Liver (tissue), 9 donors: ENCODE data around the gene ZBTB4. TPM values are rescaled to one million over a fixed set of nuclear protein-coding genes. Genes with fewer than 3 reads are reported as not detected.

Experiments used
- DNase-seq: peaks from one replicate; pipeline ENCODE4 v3.0.0-alpha.2; 2017; ENCODE audit warnings: low spot score
- H3K27ac ChIP-seq, 2 donors: one replicate each; pipeline ENCODE4 v1.7.0; 2013; ENCODE audit warnings: inconsistent platforms in 2 of 2, low read length in 2 of 2, control low read depth in 1 of 2, low read depth in 1 of 2, mild to moderate bottlenecking in 1 of 2
- H3K27me3 ChIP-seq, 4 donors: one replicate each; pipeline versions ENCODE4 v1.6.1 to v1.7.0; 2013; ENCODE audit warnings: low read length in 3 of 4, inconsistent platforms in 1 of 4, mild to moderate bottlenecking in 1 of 4, moderate library complexity in 1 of 4; ENCODE audit not compliant: control insufficient read depth in 4 of 4, insufficient read depth in 4 of 4
- H3K36me3 ChIP-seq, 4 donors: one replicate each; pipeline versions ENCODE4 v1.6.1 to v1.7.0; 2013; ENCODE audit warnings: low read length in 3 of 4, mild to moderate bottlenecking in 3 of 4, low read depth in 1 of 4, moderate library complexity in 1 of 4; ENCODE audit not compliant: control insufficient read depth in 4 of 4, insufficient read depth in 3 of 4
- H3K4me1 ChIP-seq, 4 donors: one replicate each; pipeline versions ENCODE4 v1.6.1 to v1.7.0; 2013; ENCODE audit warnings: low read length in 3 of 4, mild to moderate bottlenecking in 3 of 4, moderate library complexity in 1 of 4; ENCODE audit not compliant: control insufficient read depth in 4 of 4, insufficient read depth in 4 of 4
- H3K4me3 ChIP-seq, 3 donors: one replicate each; pipeline versions ENCODE4 v1.6.1 to v1.7.0; 2013; ENCODE audit warnings: low read length in 3 of 3, control low read depth in 1 of 3, low read depth in 1 of 3, mild to moderate bottlenecking in 1 of 3
- H3K9ac ChIP-seq, 2 donors: one replicate each; pipeline ENCODE4 v1.7.0; 2013; ENCODE audit warnings: low read length in 2 of 2, mild to moderate bottlenecking in 2 of 2, moderate library complexity in 2 of 2, control low read depth in 1 of 2, low read depth in 1 of 2
- H3K9me3 ChIP-seq, 4 donors: one replicate each; pipeline versions ENCODE4 v1.6.1 to v1.7.0; 2013; ENCODE audit warnings: low read length in 3 of 4; ENCODE audit not compliant: control insufficient read depth in 4 of 4
- EGR1 ChIP-seq, 2 donors: IDR thresholded peaks; 2 replicates each; pipeline ENCODE4 v1.6.1; 2016 to 2018; ENCODE audit warnings: antibody characterized with exemption in 2 of 2, low read depth in 2 of 2
- FOXA1 ChIP-seq: IDR thresholded peaks from 2 replicates; pipeline ENCODE4 v1.6.1; 2016; ENCODE audit warnings: antibody characterized with exemption
- FOXA2 ChIP-seq: IDR thresholded peaks from 2 replicates; pipeline ENCODE4 v1.6.1; 2016; ENCODE audit warnings: antibody characterized with exemption
- GABPA ChIP-seq, 2 donors: IDR thresholded peaks in 1 of 2; conservative IDR thresholded peaks in 1 of 2; 2 replicates each; pipeline ENCODE4 v1.6.1; 2016; ENCODE audit warnings: antibody characterized with exemption in 2 of 2, mild to moderate bottlenecking in 1 of 2, moderate library complexity in 1 of 2
- HNF4A ChIP-seq, 2 donors: conservative IDR thresholded peaks; 2 replicates each; pipeline ENCODE4 v1.6.1; 2016; ENCODE audit warnings: antibody characterized with exemption in 2 of 2, mild to moderate bottlenecking in 2 of 2
- HNF4G ChIP-seq: IDR thresholded peaks from 2 replicates; pipeline ENCODE4 v1.6.1; 2016; ENCODE audit warnings: antibody characterized with exemption
- JUND ChIP-seq, 2 donors: IDR thresholded peaks; 2 replicates each; pipeline ENCODE4 v1.6.1; 2016; ENCODE audit warnings: antibody characterized with exemption in 2 of 2
- NR2F2 ChIP-seq: IDR thresholded peaks from 2 replicates; pipeline ENCODE4 v1.6.1; 2016; ENCODE audit warnings: antibody characterized with exemption
- RAD21 ChIP-seq, 2 donors: IDR thresholded peaks; 2 replicates each; pipeline ENCODE4 v1.6.1; 2016; ENCODE audit warnings: antibody characterized with exemption in 2 of 2, mild to moderate bottlenecking in 2 of 2
- RXRA ChIP-seq, 2 donors: IDR thresholded peaks; 2 replicates each; pipeline ENCODE4 v1.6.1; 2017 to 2018; ENCODE audit warnings: antibody characterized with exemption in 2 of 2, mild to moderate bottlenecking in 1 of 2
- SP1 ChIP-seq: IDR thresholded peaks from 2 replicates; pipeline ENCODE4 v1.6.1; 2018; ENCODE audit warnings: antibody characterized with exemption, mild to moderate bottlenecking
- TAF1 ChIP-seq: conservative IDR thresholded peaks from 2 replicates; pipeline ENCODE4 v1.6.1; 2016; ENCODE audit warnings: antibody characterized with exemption, mild to moderate bottlenecking
- YY1 ChIP-seq: IDR thresholded peaks from 2 replicates; pipeline ENCODE4 v1.6.1; 2016; ENCODE audit warnings: antibody characterized with exemption, mild to moderate bottlenecking
- WGBS: extraction: QIAGEN DNeasy Blood & Tissue Kit; methylation state at CpG from one replicate; pipeline ENCODE4 v1.1.7; 2013; 5-methylcytosine and 5-hydroxymethylcytosine counted together
- polyA plus RNA-seq, 2 donors: library from polyadenylated mRNA; stranded (reverse) in 1 of 2; unstranded in 1 of 2; fragments of 200-250 nt in 1 of 2; fragments of >200 nt in 1 of 2; fragmentation: Nextera tagmentation in 1 of 2; extraction: Ambion mirVana in 1 of 2; gene quantifications; one replicate each; pipeline versions ENCODE4 v1.2.1 to v1.2.3, GENCODE V29; 2013 to 2015
- total RNA-seq, 2 donors: library from RNA; depleted of rRNA; stranded (reverse); fragments of >200 nt; gene quantifications; one replicate each; pipeline ENCODE4 v1.2.3, GENCODE V29; 2014
- TF ChIP-seq, protein P1 (sequence below): IDR thresholded peaks from 2 replicates; pipeline ENCODE4 v1.6.1; 2016; ENCODE audit warnings: antibody characterized with exemption, mild to moderate bottlenecking
- TF ChIP-seq, protein P2 (sequence below): IDR thresholded peaks from 2 replicates; pipeline ENCODE4 v1.6.1; 2016; ENCODE audit warnings: antibody characterized with exemption
- TF ChIP-seq, protein P3 (sequence below): IDR thresholded peaks from 2 replicates; pipeline ENCODE4 v1.6.1; 2016; ENCODE audit warnings: antibody characterized with exemption
- TF ChIP-seq, protein P4 (sequence below): fragments of 150-350 bp; IDR thresholded peaks from 2 replicates; pipeline ENCODE4 v1.5.1; 2017; ENCODE audit warnings: improper control_type of control experiment, low read depth, low read length; ENCODE audit not compliant: missing input control
- TF ChIP-seq, protein P5 (sequence below): IDR thresholded peaks from 2 replicates; pipeline ENCODE4 v1.6.1; 2016; ENCODE audit warnings: antibody characterized with exemption
- donor health status: healthy.
- donor health status: healthy.
- donor health status: healthy.
- donor health status: healthy.
- donor health status: healthy.

ZBTB4 gene
- total and polyA plus RNA-seq, 4 donors = 1.5 to 6.0 (median 5.1) TPM

DNA sequence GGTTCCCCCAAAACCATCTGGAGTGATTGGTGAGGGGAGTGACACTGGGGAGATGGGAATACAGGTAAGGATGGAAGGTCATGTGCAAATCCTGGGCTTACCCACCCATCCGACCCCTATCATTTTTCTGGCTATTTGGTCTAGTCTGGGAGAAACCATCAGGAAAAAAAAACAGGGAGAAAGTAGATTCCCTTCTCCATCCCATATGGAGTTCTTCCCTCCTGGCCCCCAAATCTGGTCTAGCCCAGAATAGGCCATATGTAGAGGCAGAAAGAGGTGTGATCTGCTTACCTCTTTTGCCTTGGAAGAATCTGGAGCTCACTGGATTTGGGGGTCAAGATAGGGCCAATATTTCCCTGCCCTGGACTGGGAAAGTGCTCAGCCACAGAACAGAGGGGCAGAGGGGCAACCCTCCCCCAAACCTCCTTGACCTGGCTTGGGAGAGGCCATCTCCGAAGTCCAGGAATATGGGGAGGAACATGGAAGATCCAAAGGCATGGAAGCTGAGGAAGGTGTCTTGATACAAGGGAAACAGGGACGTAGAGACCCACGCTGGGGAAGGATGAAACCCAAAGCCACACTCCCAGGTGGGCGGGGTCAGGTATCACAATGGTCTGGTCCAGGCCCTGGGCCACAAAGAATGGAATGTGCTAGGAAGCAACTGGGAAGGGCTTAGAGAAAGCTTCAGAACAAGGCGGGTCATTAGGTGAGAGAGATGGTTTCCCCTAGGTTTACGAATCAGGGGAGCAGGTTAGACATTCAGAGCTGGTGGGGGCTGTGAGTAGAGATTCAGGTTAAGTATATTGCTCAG lies 18.4 kb downstream of the ZBTB4 start (continued):
- TF ChIP-seq, protein P1, sequence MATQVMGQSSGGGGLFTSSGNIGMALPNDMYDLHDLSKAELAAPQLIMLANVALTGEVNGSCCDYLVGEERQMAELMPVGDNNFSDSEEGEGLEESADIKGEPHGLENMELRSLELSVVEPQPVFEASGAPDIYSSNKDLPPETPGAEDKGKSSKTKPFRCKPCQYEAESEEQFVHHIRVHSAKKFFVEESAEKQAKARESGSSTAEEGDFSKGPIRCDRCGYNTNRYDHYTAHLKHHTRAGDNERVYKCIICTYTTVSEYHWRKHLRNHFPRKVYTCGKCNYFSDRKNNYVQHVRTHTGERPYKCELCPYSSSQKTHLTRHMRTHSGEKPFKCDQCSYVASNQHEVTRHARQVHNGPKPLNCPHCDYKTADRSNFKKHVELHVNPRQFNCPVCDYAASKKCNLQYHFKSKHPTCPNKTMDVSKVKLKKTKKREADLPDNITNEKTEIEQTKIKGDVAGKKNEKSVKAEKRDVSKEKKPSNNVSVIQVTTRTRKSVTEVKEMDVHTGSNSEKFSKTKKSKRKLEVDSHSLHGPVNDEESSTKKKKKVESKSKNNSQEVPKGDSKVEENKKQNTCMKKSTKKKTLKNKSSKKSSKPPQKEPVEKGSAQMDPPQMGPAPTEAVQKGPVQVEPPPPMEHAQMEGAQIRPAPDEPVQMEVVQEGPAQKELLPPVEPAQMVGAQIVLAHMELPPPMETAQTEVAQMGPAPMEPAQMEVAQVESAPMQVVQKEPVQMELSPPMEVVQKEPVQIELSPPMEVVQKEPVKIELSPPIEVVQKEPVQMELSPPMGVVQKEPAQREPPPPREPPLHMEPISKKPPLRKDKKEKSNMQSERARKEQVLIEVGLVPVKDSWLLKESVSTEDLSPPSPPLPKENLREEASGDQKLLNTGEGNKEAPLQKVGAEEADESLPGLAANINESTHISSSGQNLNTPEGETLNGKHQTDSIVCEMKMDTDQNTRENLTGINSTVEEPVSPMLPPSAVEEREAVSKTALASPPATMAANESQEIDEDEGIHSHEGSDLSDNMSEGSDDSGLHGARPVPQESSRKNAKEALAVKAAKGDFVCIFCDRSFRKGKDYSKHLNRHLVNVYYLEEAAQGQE = no peak

DNA sequence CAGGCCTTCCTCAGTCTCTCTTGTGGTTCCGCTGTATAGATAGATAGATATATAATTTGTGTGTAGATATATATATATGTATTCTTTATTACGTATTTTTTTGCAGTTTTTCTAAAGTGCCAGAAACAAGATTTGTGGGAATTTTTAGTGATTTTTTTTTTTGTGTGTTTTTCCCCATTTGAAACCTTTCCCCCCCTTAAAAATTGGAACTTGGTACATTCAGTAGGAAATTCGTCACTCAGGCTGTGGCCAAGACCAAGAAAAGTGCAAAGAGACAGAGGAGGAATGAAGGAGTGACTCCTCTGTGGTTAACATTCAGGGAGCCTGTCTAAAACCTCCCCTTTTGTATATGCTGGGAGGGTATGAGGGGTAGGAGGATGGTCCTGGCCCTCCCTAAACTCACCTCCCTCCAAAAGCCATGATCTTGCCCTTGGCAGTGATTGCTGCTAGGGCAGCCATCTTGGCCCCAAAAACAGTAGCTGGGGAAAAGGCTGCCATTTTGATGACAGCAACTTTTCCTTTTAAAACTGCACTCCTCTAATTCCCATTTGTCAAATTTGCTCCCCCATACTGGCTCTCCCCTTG lies 19.4 kb downstream of the ZBTB4 start:
- H3K9me3 ChIP-seq = no peaks in the 10 kb centered on the region
- H3K27me3 ChIP-seq = no peaks in the 10 kb centered on the region
- TF ChIP-seq HNF4G (no peak), TAF1 (no peak), FOXA1 (no peak), RAD21 (IDR thresholded peaks at IDR 0.05) (no peak), GABPA (IDR thresholded peaks at IDR 0.05 in 1 of 2, conservative IDR thresholded peaks at IDR 0.05 in 1 of 2) (no peak), JUND (IDR thresholded peaks at IDR 0.05) (no peak), HNF4A (conservative IDR thresholded peaks at IDR 0.05) (no peak), YY1 (no peak), FOXA2 (no peak), EGR1 (IDR thresholded peaks at IDR 0.05; ENCODE audit: low read depth in 2 of 2) (no peak), RXRA (IDR thresholded peaks at IDR 0.05) (no peak), NR2F2 (no peak), SP1 (no peak)
- TF ChIP-seq, protein P2, sequence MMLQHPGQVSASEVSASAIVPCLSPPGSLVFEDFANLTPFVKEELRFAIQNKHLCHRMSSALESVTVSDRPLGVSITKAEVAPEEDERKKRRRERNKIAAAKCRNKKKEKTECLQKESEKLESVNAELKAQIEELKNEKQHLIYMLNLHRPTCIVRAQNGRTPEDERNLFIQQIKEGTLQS = no peak
- TF ChIP-seq, protein P3, sequence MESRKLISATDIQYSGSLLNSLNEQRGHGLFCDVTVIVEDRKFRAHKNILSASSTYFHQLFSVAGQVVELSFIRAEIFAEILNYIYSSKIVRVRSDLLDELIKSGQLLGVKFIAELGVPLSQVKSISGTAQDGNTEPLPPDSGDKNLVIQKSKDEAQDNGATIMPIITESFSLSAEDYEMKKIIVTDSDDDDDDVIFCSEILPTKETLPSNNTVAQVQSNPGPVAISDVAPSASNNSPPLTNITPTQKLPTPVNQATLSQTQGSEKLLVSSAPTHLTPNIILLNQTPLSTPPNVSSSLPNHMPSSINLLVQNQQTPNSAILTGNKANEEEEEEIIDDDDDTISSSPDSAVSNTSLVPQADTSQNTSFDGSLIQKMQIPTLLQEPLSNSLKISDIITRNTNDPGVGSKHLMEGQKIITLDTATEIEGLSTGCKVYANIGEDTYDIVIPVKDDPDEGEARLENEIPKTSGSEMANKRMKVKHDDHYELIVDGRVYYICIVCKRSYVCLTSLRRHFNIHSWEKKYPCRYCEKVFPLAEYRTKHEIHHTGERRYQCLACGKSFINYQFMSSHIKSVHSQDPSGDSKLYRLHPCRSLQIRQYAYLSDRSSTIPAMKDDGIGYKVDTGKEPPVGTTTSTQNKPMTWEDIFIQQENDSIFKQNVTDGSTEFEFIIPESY = no peak
- TF ChIP-seq, protein P4, sequence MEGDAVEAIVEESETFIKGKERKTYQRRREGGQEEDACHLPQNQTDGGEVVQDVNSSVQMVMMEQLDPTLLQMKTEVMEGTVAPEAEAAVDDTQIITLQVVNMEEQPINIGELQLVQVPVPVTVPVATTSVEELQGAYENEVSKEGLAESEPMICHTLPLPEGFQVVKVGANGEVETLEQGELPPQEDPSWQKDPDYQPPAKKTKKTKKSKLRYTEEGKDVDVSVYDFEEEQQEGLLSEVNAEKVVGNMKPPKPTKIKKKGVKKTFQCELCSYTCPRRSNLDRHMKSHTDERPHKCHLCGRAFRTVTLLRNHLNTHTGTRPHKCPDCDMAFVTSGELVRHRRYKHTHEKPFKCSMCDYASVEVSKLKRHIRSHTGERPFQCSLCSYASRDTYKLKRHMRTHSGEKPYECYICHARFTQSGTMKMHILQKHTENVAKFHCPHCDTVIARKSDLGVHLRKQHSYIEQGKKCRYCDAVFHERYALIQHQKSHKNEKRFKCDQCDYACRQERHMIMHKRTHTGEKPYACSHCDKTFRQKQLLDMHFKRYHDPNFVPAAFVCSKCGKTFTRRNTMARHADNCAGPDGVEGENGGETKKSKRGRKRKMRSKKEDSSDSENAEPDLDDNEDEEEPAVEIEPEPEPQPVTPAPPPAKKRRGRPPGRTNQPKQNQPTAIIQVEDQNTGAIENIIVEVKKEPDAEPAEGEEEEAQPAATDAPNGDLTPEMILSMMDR = no peak
- TF ChIP-seq, protein P5, sequence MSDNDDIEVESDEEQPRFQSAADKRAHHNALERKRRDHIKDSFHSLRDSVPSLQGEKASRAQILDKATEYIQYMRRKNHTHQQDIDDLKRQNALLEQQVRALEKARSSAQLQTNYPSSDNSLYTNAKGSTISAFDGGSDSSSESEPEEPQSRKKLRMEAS = no peak
- TF ChIP-seq, protein P1 = no peak
- H3K4me3 ChIP-seq = no peak overlapping the region
- H3K4me1 ChIP-seq = peaks cover 0 to 4% (median 1%) of the 10 kb centered on the region in 4 donors
- 83% methylated on average over 3 of the region's 3 CpGs for WGBS
- no peak overlapping the region for H3K9ac ChIP-seq
- DNase-seq = no peak
- no peak overlapping the region for H3K27ac ChIP-seq
- H3K36me3 ChIP-seq = peaks cover 0 to 12% (median 3%) of the 10 kb centered on the region in 4 donors
